ENCODE measurements around the gene AP2B1. TPM values are rescaled to one million over a fixed set of nuclear protein-coding genes. Genes with fewer than 3 reads are reported as not detected.

The AP2B1 gene
- total RNA-seq, 1 experiment from 2014 or later: 217 TPM

GRCh38 chr17:35769895-35770486 is 182.9 kb downstream of the AP2B1 start:
- Histone ChIP-seq H3K9me3 (ENCODE audit: control insufficient read depth, low read depth, low read length) (no peaks in the 10 kb centered on the region), H3K79me1 (ENCODE audit: insufficient read depth, low read depth, low read length, poor library complexity, severe bottlenecking) (no peaks in the 10 kb centered on the region), H2BK12ac (ENCODE audit: insufficient read length, low read depth, low read length) (no peak overlapping the region), H3K23ac (ENCODE audit: insufficient read length, low read depth, low read length) (no peak overlapping the region), H3K4me1 (ENCODE audit: insufficient read depth, low read length) (peaks cover 6% of the 10 kb centered on the region; the same call in 1 of the 2 replicates), H4K8ac (replicated peaks; ENCODE audit: insufficient read length, low read depth, low read length) (no peak overlapping the region), H3K27ac (ENCODE audit: insufficient read length, low read depth, low read length) (no peak overlapping the region), H3K14ac (ENCODE audit: insufficient read depth, low read length) (no peak overlapping the region), H3K23me2 (ENCODE audit: insufficient read length, low read depth, low read length, poor library complexity, severe bottlenecking) (no peaks in the 10 kb centered on the region), H4K20me1 (ENCODE audit: control insufficient read depth, insufficient read depth, insufficient read length) (no peaks in the 10 kb centered on the region), H3K79me2 (ENCODE audit: insufficient read depth, low read length) (no peaks in the 10 kb centered on the region), H3K4ac (ENCODE audit: low read depth, low read length) (no peak overlapping the region), H2BK20ac (ENCODE audit: low read depth, low read length, poor library complexity, severe bottlenecking) (no peak overlapping the region), H2BK120ac (ENCODE audit: low read depth, low read length, poor library complexity, severe bottlenecking) (no peak overlapping the region), H3K27me3 (ENCODE audit: insufficient read depth, low read length) (no peaks in the 10 kb centered on the region), H2AK5ac (ENCODE audit: insufficient read length, low read length) (no peak overlapping the region), H3K9ac (ENCODE audit: extremely low read depth, insufficient read length, low read length) (no peak overlapping the region), H2BK5ac (ENCODE audit: insufficient read length, low read length) (no peak overlapping the region), H3K4me2 (ENCODE audit: insufficient read depth, insufficient read length, low read length) (no peak overlapping the region), H3T11ph (ENCODE audit: low read length) (no peak overlapping the region), H4K91ac (ENCODE audit: insufficient read length, low read depth, low read length) (no peak overlapping the region), H3K56ac (ENCODE audit: insufficient read length, low read depth, low read length) (no peak overlapping the region), H2AFZ (ENCODE audit: low read length) (no peak overlapping the region), H3K18ac (ENCODE audit: insufficient read length, low read depth, low read length) (no peak overlapping the region), H2BK15ac (ENCODE audit: low read depth, low read length) (no peak overlapping the region), H4K5ac (ENCODE audit: insufficient read length, low read depth, low read length) (no peak overlapping the region)
- H3K27me3 Mint-ChIP-seq (ENCODE audit: low read depth): peaks cover 17% of the 10 kb centered on the region
- H3K4me3 Mint-ChIP-seq: no peak overlapping the region
- H3K9me3 Mint-ChIP-seq: no peaks in the 10 kb centered on the region; a peak in 2 of 5 replicates
- no CpG with 5 or more reads among the region's 48 CpGs for WGBS (ENCODE audit: extremely low coverage, insufficient read length, low lambda C conversion rate)
- peak; percentile 63 for TF ChIP-seq CTCF (conservative IDR thresholded peaks at IDR 0.05)
- H3K36me3 Mint-ChIP-seq (ENCODE audit: insufficient read depth in 1 of 3, low read depth in 3 of 3): no peaks in the 10 kb centered on the region; a peak in 1 of 7 replicates
- H3K27ac Mint-ChIP-seq: no peak overlapping the region
- DNase-seq: no peak
- peaks cover 39% of the 10 kb centered on the region in 2 experiments for H3K4me1 Mint-ChIP-seq

Data from H9 (cell line).